GM15510 (cell line): ENCODE results near the gene OR6B1.

Source experiments
- POLR2A ChIP-seq: IDR thresholded peaks from 3 replicates; pipeline ENCODE4 v1.6.1; 2011; ENCODE audit warnings: borderline replicate concordance; ENCODE audit not compliant: insufficient read length; ENCODE audit errors: extremely low read depth

OR6B1 gene

DNA sequence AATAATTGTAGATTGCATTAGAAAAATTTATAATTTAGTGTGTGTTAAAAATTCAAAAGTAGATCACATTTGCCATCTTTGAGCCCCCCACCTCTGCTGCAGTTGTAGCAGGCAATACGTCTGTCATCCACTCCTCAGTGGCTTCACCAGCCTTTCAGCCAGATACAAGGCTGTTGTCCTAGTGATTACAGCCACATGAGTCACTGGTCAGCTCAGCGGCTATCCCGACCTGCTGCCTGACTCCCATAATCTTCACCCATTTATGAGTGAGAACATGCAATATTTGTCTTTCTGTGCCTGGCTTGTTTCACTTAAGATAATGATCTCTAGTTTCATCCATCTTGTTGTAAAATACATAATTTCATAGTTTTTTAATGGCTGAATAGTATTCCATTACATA lies 57.8 kb downstream of the OR6B1 start:
- TF ChIP-seq POLR2A = no peak
